Left renal pelvis (tissue), 4 donors: ENCODE measurements around the gene TUBB2B. TPM values are rescaled to one million over a fixed set of nuclear protein-coding genes. Genes with fewer than 3 reads are reported as not detected.
"Not testable (repeated sequence)": the region's sequence is repeated elsewhere in the genome, so short reads cannot be mapped to it uniquely, and the experiment has no call there.

Source experiments
- DNase-seq, 4 donors: peaks; one replicate each; pipeline ENCODE4 v3.0.0-alpha.2; 2013; ENCODE audit warnings: low read depth in 4 of 4, low spot score in 3 of 4
- polyA plus RNA-seq, 4 donors: library from polyadenylated mRNA; unstranded; fragments of 120-200 nt; gene quantifications; one replicate each; pipeline ENCODE4 v1.2.1, GENCODE V29; 2013; ENCODE audit not compliant: insufficient read length in 4 of 4

TUBB2B gene
- polyA plus RNA-seq, 4 donors = 31.0 to 119 (median 111) TPM

DNA sequence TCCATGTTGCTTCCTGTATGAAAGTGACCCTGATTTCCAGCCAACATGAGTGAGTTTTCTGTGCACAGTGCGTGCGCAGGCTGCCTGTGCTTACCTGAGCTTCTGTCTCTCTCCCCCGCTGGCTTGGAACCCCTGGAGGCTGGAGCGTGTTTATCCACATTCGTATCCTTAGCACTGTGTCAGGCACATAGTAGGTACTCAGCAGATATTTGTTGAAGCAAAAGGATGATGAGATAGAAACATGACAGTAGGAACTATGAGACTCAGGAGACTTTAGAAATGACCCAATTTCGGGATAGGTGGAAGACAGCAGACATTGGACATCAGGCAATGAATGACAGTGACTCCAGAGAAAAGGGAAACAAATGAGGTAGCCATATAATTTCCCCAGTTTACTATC lies 15.2 kb downstream of the TUBB2B start:
- DNase-seq = no peak

DNA sequence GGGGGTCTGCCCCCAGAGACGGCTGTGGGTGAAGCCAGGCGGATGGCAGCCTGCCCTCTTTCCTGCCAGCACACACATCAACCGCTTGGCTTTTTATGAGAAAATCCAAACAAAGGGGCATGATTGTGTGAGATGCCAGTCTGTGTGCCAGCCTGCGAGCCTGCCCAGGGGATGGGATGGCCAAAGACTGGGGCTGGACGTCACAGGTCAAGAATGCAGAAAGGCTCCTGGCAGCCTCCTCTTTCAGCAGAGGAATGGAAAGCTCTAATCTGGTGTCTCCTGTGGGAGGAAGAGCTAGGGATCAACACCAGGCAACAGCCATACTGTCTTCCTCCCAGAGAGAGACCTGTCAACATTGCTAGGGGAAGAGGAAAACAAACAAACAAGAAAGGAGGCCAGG lies 15.8 kb downstream of the TUBB2B start:
- no peak for DNase-seq

DNA sequence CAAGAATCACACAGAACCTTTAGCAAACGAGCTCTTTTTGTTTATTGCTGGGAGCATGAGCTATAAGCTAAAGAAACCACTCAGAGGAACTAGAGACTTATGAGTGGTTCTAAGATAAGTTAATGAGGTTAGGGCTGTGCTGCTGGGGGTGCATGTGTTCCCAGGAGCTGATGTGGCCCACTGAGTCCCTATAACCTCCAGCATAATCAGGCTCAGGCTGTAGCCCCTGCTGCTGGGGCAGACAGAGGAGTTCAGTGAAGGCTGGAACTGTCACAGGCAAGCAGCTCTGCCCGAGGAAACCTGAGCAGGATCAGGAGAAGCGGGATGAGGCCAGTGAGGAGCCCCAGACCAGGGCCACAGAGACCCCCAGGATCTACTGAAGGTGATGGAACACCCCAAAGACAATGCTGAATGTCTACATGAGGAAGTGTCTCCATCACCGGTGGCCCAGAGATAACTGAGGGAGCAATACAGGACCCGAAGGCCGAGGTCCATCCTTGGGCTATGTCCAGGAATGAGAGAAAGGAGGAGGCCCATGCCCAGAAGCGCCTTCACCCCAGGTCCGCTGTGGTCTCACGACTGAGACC lies 17.3 kb downstream of the TUBB2B start:
- no peak for DNase-seq

DNA sequence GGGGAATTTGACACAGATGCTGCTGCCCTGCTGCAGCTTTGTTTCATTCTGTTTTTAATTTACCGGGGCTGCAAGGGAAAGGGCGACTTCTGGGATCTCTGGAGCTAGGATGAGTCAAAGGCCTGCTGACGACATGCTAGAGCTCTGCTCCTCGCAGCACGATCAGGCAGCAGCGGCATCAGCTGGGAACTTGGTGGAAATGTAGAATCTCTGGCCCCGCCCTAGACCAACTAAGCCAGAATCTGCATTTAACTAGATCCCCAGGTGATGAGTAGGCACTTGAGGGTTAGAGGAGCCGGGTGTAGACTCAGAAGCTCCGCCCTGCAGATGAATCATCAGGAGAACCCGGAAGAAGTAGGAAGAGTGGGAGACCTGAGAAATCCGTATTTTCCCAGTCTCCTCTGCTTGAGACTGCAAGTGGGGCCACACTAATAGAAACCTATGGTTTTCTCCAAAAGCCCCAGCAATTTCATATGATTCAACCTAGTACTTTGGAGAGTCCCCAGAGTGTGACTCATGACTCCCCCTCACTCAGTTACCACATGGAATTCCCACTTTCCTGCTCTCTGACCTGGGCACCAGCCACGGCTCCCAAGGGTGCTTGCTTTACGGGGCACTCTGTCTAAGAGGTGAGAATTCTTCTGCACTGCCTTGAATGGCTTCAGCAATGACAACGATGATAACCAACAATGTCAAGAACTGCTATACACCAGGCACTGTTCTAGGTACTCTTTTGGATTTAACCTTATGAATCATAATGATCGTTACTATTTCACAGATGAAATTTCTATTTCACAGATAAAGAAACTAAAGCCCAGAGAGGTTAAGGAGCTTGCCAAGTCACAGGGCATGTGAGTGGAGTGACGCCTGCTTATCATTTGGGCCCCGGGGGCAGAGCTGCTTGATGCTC lies 18.1 kb downstream of the TUBB2B start:
- no peak for DNase-seq

DNA sequence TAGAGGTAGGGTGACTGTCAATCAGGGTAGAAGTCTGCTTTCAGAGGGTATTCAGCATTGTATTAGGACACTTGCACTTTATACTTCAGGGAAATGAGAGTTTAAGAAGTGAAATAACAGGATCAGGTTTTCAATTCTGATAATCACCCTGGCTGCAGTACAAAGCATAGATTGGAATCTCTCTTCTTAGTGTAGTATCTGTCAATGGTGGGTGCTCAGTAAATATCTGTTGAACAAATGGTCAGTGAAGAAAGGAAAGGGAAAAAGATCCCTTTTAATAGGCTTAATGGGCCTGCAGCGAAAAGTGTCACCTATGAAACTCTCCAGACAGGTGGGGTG lies 18.7 kb downstream of the TUBB2B start:
- no peak for DNase-seq

DNA sequence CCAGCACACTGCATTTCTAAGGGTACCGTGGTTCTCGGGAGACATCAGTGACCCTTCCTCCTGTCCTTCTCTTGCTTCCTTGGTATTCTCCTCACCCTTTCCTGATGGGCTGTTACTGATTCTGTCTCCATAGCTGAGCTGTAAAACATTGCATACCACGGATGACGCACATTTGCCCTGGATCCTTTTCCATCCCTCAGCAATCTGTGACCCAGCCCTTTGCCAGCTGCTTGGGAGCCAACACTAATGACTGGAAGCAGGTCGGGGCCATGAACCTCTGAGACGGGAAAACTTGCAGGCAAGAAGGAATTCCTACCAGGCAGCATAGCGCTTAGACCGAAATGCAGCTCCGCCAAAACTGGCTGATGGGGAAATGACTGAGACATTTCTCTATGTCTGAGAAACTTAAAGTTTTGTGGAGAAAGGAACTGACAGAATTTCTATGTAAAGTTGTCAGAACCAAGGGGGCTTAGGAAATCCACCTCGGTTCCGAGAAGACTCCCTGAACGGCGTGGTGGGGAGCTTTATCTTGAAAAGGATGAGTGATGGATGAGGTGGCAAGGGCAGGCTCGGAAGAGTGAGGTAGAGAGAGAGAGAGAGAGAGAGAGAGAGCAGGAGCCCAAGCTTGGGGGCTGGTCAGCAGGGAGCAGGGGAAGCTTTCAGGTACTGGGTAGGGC lies 19.2 kb downstream of the TUBB2B start:
- no peak for DNase-seq

DNA sequence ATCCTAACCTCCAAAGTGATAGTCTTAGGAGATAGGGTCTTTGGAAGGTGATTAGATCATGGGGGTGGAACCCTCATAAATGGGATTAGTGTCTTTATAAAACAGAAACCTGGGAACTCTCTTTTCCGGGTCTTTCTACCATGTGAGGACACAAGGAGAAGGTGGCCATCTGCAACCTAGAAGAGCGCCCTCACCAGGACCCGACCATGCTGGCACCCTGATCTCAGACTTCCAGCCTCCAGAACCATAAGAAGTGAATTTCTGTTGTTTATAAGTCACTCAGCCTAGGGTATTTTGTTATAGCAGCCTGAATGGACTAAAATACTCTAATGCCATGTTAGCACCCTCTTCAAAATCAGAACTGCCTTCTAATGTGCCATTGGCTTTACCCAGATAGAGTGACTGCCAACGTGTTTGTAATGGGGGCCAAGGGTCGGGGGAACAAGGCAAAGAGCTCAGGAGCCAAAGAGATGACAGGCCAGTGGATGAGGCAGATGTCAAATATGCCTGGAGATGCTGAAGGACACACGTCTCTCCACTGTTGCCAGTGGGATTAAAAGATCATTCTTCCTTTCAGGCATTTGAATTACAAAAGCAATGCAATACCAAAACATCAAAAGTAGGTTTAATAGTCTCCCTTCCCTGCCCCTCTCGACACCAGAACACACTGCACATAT lies 21.0 kb downstream of the TUBB2B start:
- DNase-seq = no peak

DNA sequence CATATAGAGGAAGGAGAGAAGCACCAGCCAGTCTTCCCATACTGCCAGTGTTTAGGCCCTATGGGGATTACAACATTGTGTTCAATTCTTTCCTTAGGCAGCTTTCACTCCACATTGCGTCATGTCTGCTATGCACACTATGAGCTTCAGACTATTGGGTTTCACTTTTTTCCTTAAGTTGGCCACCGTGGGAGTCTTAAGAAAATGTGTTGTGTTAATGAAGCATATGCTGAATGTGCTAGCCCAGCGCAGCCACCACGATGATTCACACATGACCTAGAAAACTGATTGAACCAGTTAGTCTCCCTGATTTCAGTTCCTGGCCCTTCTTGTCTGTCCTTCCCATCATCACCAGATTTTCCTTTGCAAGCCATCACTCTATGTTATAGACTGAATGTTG lies 21.5 kb downstream of the TUBB2B start:
- no peak for DNase-seq

DNA sequence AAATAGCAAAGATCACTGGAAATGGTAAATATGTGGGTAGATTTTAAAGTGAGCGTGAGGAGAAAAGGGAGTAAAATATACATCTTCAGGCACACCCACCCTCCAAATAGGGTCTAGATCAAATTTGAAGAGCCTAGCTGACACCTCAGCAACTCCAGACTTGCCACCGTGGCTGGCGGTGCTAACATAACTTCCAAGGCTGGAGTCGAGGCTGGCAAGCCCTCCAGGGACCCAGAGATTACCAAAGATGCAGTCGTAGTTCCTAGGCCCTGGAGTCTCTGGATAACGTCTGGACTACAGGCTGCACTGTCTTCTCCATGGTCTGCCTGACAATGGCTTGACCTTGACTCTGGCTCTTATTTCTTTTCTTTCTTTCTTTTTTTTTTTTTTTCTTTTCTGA lies 22.5 kb downstream of the TUBB2B start:
- DNase-seq = no peak

DNA sequence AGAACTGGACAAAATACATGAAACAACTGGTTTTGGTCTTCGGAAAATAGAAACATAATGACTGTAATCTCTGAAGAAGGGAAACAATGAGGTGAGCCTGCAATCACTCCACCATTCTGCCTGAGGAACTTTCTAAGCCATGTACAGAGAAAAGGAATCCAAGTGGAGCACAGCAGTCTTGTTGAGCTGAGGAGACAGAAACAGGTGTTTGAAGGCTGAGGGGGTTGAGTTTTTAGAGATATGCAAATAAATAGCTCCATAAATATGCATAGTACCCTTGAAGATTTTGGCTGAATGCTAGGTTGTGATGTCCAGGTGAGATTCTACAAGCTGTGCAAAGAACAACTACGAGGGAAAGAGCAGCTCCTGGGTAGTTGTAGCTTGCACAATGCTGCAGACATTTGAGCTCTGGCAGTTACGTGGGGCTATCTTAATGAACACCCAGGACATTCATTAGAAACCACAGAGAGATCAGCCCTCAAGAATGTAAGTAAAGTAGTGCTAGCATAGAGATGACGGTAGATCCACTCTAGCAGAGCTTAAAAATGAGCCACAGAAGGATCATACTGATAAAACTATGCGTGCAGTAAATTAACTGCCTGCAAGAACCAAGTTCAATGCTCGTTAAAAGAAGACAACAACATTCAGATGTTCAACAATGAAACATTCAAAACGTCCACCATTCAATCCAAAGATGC lies 24.3 kb downstream of the TUBB2B start:
- DNase-seq = no peak

DNA sequence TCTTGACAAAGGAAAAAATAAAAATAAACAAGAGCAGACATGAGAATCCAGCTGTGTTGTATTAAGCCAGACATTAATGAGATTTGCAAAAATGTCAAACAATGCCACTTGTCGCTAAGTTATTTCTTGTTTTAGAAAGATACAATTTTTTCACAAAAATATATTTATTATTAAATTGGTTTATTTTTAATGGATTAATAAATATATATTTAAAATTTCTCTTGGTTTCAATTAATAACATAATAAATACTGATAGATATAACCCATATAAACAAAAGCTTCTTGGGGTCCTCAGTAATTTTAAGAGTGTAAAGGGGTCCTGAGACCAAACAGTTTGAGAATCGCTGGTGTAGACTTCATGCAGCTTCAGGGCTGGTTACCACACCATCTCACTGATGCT lies 26.1 kb downstream of the TUBB2B start:
- DNase-seq = no peak

DNA sequence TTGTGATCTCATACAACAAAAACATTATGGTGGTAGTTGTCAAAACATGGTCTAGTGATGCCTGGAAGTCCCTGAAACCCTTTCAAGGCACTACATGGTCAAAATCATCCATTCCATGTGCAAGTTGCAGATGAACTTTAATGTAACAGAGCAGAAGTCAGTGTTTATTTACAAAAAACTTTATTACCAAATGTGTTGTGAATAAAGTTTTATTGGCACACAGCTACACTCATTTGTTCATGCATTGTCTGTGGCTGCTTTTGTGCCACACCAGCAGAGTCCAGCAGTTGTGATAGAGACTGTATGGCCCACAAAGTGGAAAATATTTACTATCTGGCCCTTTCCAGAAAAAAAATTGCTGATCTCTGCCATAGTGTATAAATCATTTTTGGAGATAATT lies 26.8 kb downstream of the TUBB2B start:
- no peak for DNase-seq

DNA sequence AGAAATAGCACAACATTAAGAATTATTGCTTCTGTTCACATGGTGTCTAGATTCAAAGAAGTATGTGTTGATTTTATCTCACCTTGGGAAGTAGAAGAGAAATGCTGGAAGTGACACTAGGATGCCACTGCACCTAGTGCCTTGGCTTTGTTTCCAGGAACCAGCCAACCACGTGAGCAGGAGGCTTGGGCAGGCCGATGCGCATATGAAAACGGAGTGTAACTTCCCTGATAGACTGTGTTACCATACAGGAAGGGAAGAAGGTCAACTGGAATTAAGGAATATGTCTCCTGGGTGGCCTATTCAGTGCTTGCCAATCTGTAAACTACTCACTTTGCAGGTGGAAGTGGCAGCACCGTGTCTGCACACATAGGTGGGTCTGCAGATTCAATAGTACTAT lies 28.1 kb downstream of the TUBB2B start:
- no peak for DNase-seq

DNA sequence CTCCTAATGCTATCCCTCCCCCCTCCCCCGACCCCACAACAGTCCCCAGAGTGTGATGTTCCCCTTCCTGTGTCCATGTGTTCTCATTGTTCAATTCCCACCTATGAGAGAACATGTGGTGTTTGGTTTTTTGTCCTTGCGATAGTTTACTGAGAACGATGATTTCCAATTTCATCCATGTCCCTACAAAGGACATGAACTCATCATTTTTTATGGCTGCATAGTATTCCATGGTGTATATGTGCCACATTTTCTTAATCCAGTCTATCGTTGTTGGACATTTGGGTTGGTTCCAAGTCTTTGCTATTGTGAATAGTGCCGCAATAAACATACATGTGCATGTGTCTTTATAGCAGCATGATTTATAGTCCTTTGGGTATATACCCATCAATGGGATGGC lies 29.7 kb downstream of the TUBB2B start:
- not testable (repeated sequence) for DNase-seq

DNA sequence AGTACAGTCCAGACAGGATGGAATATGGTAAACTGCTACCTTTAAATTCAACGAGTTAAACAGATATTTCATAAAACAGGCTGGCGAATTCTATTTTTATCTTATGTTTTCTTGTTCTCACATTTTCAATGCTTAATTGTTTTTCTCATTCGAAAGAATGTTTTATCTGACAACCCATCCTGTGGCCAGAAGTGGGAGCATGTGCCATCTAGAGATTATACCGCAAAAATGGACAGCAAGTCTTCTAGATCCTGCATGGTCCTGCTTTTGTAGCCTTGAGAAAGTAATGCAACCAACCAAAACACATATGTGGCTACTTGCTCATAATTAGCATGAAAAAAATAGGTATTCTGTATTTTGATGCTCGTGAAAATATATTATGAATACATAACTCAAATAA lies 30.7 kb downstream of the TUBB2B start:
- DNase-seq = no peak

DNA sequence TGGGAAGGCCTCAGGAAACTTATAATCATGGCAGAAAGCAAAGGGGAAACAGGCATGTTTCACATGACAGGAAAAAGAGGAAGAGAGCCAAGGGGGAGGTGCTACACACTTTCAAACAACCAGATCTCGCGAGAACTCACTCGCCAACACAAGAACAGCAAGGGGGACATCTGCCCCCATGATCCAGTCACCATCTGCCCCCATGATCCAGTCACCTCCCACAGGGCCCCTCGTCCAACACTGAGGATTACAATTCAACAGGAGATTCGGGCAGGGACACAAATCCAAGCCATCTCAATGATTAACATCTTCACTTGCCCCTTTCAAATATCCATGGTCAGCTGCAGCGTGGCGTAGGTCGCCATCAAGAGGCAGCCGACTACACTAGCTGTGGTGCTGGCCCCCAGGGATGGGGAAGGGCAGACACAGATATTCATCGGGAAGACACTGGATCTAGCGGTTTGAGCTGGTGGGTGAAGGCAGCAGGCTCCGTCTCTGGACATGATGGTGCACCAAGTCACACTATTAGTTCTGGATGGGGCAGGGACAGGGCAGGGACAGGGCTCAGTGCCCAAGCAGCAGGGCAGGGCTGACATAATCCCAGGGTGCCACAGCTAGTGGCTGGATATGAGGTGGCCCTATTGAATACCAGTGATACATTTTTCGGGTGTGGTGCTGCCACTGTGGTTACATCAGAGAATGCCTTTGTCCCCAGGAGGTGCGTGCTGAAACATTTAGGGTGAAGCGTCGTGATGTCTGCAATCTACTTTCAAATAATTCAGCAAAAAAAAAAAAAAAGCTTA lies 31.6 kb downstream of the TUBB2B start:
- no peak for DNase-seq

DNA sequence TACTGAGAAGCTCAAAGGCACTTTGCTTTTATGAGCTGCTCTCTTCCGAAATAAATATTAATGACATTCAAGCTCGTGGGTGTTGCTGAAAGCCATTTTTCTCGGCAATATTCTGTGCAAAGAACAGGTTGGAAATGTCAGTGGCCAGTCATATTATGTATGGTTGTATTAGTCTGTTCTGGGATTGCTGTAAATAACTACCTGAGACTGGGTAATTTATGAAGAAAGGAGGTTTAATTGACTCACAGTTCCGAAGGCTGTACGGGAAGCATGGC lies 32.1 kb downstream of the TUBB2B start:
- no peak for DNase-seq

DNA sequence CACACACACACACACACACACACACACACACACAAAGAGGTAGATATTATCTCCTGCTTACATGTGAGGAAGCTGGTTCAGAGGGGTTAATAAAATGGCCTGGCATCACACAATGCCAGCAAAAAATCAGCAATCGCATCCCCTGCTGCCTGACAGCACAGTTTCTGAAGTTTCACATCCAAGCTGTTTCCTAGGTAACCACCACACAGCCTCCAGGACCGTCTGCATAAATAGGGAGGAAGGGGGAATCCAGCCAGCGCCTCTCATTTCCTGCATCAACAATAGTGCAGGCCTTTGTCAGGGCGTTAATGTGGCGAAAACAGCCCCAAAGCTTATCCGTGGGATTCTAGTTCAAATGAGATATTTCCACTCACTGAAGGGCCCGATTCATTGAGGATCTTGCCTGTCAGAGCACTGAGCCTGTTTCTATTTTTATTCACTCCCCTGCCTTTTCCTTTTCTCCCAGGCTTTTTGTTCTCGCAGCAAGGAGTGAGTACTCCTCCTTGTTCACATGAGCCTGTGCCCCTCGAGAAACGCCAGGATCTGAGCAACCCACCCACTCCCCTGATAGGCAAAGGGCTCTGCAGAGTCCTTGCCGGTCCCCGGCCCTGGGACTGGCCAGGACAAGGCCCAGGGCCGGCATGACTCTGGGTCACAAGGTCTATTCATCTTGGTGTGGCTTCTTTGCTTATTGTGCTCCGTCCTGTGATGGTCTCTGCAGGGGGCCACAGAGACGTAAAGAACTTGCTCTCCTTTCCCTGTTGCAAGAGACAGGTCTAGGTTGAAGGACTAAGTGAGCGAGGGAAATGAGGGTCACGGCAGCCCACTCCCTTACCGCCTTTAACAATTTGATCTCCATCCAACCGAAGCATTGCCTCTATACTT lies 32.7 kb downstream of the TUBB2B start:
- DNase-seq = no peak
